ENCODE measurements around the gene NRG4. TPM values are rescaled to one million over a fixed set of nuclear protein-coding genes. Genes with fewer than 3 reads are reported as not detected.
"Not testable (repeated sequence)": the region's sequence is repeated elsewhere in the genome, so short reads cannot be mapped to it uniquely, and the experiment has no call there.

Gene NRG4
- total RNA-seq, 1 donor from 2014 or later, result not detected

GRCh38 chr15:76034111-76034510 is 21.9 kb upstream of the NRG4 start:
- Histone ChIP-seq H3K4me1 (no peaks in the 10 kb centered on the region), H3K27me3 (no peaks in the 10 kb centered on the region), H3K36me3 (no peaks in the 10 kb centered on the region), H3K4me3 (no peak overlapping the region), H3K27ac (no peak overlapping the region), H3K9me3 (peaks cover 0 to 4% of the 10 kb centered on the region in 2 donors)
- intact Hi-C loops (cut with DNase I), result no loop called here
- no peak for DNase-seq (ENCODE audit: low spot score in 2 of 2)
- no peak for TF ChIP-seq CTCF (IDR thresholded peaks at IDR 0.05)

DNA sequence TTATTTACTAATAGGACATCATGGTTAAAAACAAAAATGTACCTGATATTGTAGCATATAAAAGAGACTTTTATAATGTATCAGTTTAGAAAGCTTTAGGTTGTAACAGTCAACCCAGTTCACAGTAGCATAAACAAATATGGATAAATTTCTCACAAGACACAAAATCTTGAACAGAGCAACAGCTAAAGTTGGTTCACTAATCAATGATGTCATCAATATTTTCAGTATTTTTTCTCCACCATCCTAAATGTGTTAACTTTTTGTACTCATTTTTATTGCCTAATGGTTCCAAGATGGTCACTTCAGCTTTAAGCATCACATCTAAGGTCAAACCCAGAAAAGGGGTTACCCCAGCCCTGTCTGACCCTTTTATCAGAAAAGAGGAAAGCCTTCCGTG is 21.2 kb upstream of the NRG4 start:
- TF ChIP-seq CTCF (IDR thresholded peaks at IDR 0.05), result no peak
- intact Hi-C loops (cut with DNase I), result no loop called here
- DNase-seq (ENCODE audit: low spot score in 2 of 2), result no peak
- no peaks in the 10 kb centered on the region for H3K4me1 ChIP-seq
- H3K4me3 ChIP-seq, result no peak overlapping the region
- no peaks in the 10 kb centered on the region for H3K27me3 ChIP-seq
- no peak overlapping the region for H3K27ac ChIP-seq
- no peaks in the 10 kb centered on the region for H3K36me3 ChIP-seq
- peaks cover 0 to 3% of the 10 kb centered on the region in 2 donors for H3K9me3 ChIP-seq

- peaks cover 0 to 3% of the 10 kb centered on the region in 2 donors for H3K9me3 ChIP-seq
- no peaks in the 10 kb centered on the region for H3K4me1 ChIP-seq
- H3K36me3 ChIP-seq, result no peaks in the 10 kb centered on the region
- intact Hi-C loops (cut with DNase I), result no loop called here
- no peak overlapping the region for H3K4me3 ChIP-seq
- H3K27me3 ChIP-seq, result no peaks in the 10 kb centered on the region
- DNase-seq (ENCODE audit: low spot score in 2 of 2), result no peak
- no peak for TF ChIP-seq CTCF (IDR thresholded peaks at IDR 0.05)
- H3K27ac ChIP-seq, result no peak overlapping the region
Measured at GRCh38 chr15:76032046-76032445, 19.8 kb upstream of the NRG4 start.

- intact Hi-C loops (cut with DNase I), result no loop called here
- TF ChIP-seq CTCF (IDR thresholded peaks at IDR 0.05), result no peak
- no peak overlapping the region for H3K4me3 ChIP-seq
- H3K36me3 ChIP-seq, result no peaks in the 10 kb centered on the region
- no peaks in the 10 kb centered on the region for H3K27me3 ChIP-seq
- no peaks in the 10 kb centered on the region for H3K4me1 ChIP-seq
- peaks cover 0 to 17% of the 10 kb centered on the region in 2 donors for H3K9me3 ChIP-seq
- H3K27ac ChIP-seq, result no peak overlapping the region
- no peak for DNase-seq (ENCODE audit: low spot score in 2 of 2)
Measured at GRCh38 chr15:76024021-76024768, 12.0 kb upstream of the NRG4 start.

- H3K27me3 ChIP-seq; H3K4me3 ChIP-seq; H3K36me3 ChIP-seq; H3K27ac ChIP-seq; DNase-seq (ENCODE audit: low spot score in 2 of 2); H3K4me1 ChIP-seq; intact Hi-C loops (cut with DNase I); H3K9me3 ChIP-seq: not testable (repeated sequence)
Measured at GRCh38 chr15:76013470-76013869, 1.2 kb upstream of the NRG4 start.

DNA sequence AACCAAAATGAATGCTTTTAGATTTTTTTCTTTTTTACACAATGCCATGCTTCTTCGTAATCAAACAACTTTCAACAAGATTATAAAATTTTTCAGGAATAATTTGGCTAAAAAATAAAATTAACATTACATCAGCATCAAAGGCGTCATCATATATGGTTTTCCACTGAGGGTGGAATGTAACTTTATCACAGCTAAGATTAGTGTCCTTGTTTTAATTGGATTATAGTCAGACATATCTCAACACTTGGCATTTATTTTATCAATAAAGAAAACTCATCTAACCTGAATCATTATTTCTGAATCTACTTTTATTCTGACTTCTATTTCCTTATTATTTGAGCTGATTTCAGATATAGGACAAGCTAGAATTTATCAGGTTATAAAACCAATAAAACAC is 1.6 kb downstream of the NRG4 start:
- Histone ChIP-seq H3K36me3 (no peaks in the 10 kb centered on the region), H3K27ac (no peak overlapping the region), H3K4me3 (no peak overlapping the region), H3K9me3 (no peaks in the 10 kb centered on the region), H3K27me3 (no peaks in the 10 kb centered on the region), H3K4me1 (no peaks in the 10 kb centered on the region)
- TF ChIP-seq CTCF (IDR thresholded peaks at IDR 0.05), result no peak
- intact Hi-C loops (cut with DNase I), result no loop called here
- DNase-seq (ENCODE audit: low spot score in 2 of 2), result no peak

Data from ascending aorta (tissue), 2 donors.